OCI-LY1 (cell line): Measurements from ENCODE around the gene TENT4A.

Source experiments
- H2AFZ ChIP-seq: fragments of 200-600 bp; sonication (generic), shearing (Covaris generic); 2 replicates; pipeline ENCODE4 v1.6.0; 2014; ENCODE audit warnings: antibody characterized with exemption, mild to moderate bottlenecking, low read length
- H3F3A ChIP-seq: fragments of 200-600 bp; sonication (generic), shearing (Covaris generic); 2 replicates; pipeline ENCODE4 v1.6.0; 2014; ENCODE audit warnings: mild to moderate bottlenecking, antibody characterized with exemption, low read length, moderate library complexity; ENCODE audit not compliant: insufficient read depth
- H3K27ac ChIP-seq: fragments of 200-600 bp; sonication (generic); 2 replicates; pipeline ENCODE4 v1.5.1; 2014; ENCODE audit warnings: low read length, mixed run types, mild to moderate bottlenecking, low read depth; ENCODE audit not compliant: poor library complexity, severe bottlenecking
- H3K27me3 ChIP-seq: fragments of 200-600 bp; sonication (generic); 2 replicates; pipeline ENCODE4 v1.6.0; 2014; ENCODE audit warnings: antibody characterized with exemption, mild to moderate bottlenecking, low read length, moderate library complexity; ENCODE audit not compliant: insufficient read depth
- H3K36me3 ChIP-seq: fragments of 200-600 bp; sonication (generic); 2 replicates; pipeline ENCODE4 v1.6.1; 2014; ENCODE audit warnings: mild to moderate bottlenecking, antibody characterized with exemption, low read length, moderate library complexity, mixed read lengths; ENCODE audit not compliant: insufficient read depth
- H3K4me1 ChIP-seq: fragments of 200-600 bp; sonication (generic); 2 replicates; pipeline ENCODE4 v1.5.1; 2014; ENCODE audit warnings: mild to moderate bottlenecking, low read length, moderate library complexity; ENCODE audit not compliant: insufficient read depth, severe bottlenecking
- H3K4me2 ChIP-seq: fragments of 200-600 bp; sonication (generic), shearing (Covaris generic); 2 replicates; pipeline ENCODE4 v1.6.1; 2014; ENCODE audit warnings: low read length
- H3K4me3 ChIP-seq: fragments of 200-600 bp; sonication (generic); 2 replicates; pipeline ENCODE4 v1.5.1; 2014; ENCODE audit warnings: low read length, low read depth, mild to moderate bottlenecking, mixed read lengths; ENCODE audit not compliant: poor library complexity, severe bottlenecking
- H3K79me2 ChIP-seq: fragments of 200-600 bp; shearing (Covaris generic); 2 replicates; pipeline ENCODE4 v1.6.1; 2016; ENCODE audit warnings: mixed run types, low read length, mixed read lengths; ENCODE audit not compliant: insufficient read depth
- H3K9ac ChIP-seq: fragments of 200-600 bp; sonication (generic), shearing (Covaris generic); 2 replicates; pipeline ENCODE4 v1.6.1; 2014; ENCODE audit warnings: mild to moderate bottlenecking, low read length, mixed read lengths
- H3K9me2 ChIP-seq: fragments of 200-600 bp; sonication (generic), shearing (Covaris generic); 2 replicates; pipeline ENCODE4 v1.6.1; 2014; ENCODE audit warnings: low read depth, mild to moderate bottlenecking, low read length, mixed read lengths
- H3K9me3 ChIP-seq: fragments of 200-600 bp; shearing (Covaris generic); 2 replicates; pipeline ENCODE4 v1.6.1; 2014; ENCODE audit warnings: low read length, mixed read lengths
- H4K20me1 ChIP-seq: fragments of 200-600 bp; sonication (generic), shearing (Covaris generic); 2 replicates; pipeline ENCODE4 v1.6.0; 2016; ENCODE audit warnings: mild to moderate bottlenecking, low read length; ENCODE audit not compliant: insufficient read depth
- CTCF ChIP-seq: fragments of 200-600 bp; sonication (generic), shearing (Covaris generic); IDR thresholded peaks from 2 replicates; pipeline ENCODE4 v1.5.1; 2017; ENCODE audit warnings: mild to moderate bottlenecking, antibody characterized with exemption, low read length, moderate library complexity, mixed read lengths
- EZH2 ChIP-seq: fragments of 200-600 bp; sonication (generic), shearing (Covaris generic); IDR thresholded peaks from 2 replicates; pipeline ENCODE4 v1.8.0; 2017; ENCODE audit warnings: borderline replicate concordance, mixed run types, mild to moderate bottlenecking, antibody characterized with exemption, low read length, moderate library complexity, mixed read lengths

Gene TENT4A

GRCh38 chr5:6767481-6768063, 54.3 kb downstream of the TENT4A start:
- Histone ChIP-seq H3K4me3 (no peak overlapping the region), H3K4me1 (no peaks in the 10 kb centered on the region), H3K9me3 (no peaks in the 10 kb centered on the region), H3K27me3 (no peaks in the 10 kb centered on the region), H3K36me3 (no peaks in the 10 kb centered on the region), H3K9ac (no peak overlapping the region), H3K27ac (no peak overlapping the region), H3K4me2 (no peak overlapping the region), H3F3A (no peaks in the 10 kb centered on the region), H4K20me1 (no peaks in the 10 kb centered on the region), H3K9me2 (no peaks in the 10 kb centered on the region), H3K79me2 (no peaks in the 10 kb centered on the region), H2AFZ (no peak overlapping the region)
- TF ChIP-seq EZH2 (no peak), CTCF (no peak)

GRCh38 chr5:6768590-6769230, 55.5 kb downstream of the TENT4A start:
- H3K9me3 ChIP-seq = no peaks in the 10 kb centered on the region
- no peaks in the 10 kb centered on the region for H3K79me2 ChIP-seq
- H3K4me1 ChIP-seq = no peaks in the 10 kb centered on the region
- H3K9me2 ChIP-seq = no peaks in the 10 kb centered on the region
- no peaks in the 10 kb centered on the region for H3K36me3 ChIP-seq
- no peaks in the 10 kb centered on the region for H3K27me3 ChIP-seq
- no peak overlapping the region for H3K27ac ChIP-seq
- no peak overlapping the region for H3K4me3 ChIP-seq
- H2AFZ ChIP-seq = no peak overlapping the region
- H4K20me1 ChIP-seq = no peaks in the 10 kb centered on the region
- no peaks in the 10 kb centered on the region for H3F3A ChIP-seq
- no peak overlapping the region for H3K9ac ChIP-seq
- TF ChIP-seq CTCF (no peak), EZH2 (no peak)
- H3K4me2 ChIP-seq = no peak overlapping the region

- Histone ChIP-seq H3K4me1 (no peaks in the 10 kb centered on the region), H2AFZ (no peak overlapping the region), H3K9me3 (no peaks in the 10 kb centered on the region), H3K27ac (no peak overlapping the region), H3K4me3 (no peak overlapping the region), H3K36me3 (no peaks in the 10 kb centered on the region), H3K9ac (no peak overlapping the region), H3K4me2 (no peak overlapping the region), H3F3A (no peaks in the 10 kb centered on the region), H3K27me3 (no peaks in the 10 kb centered on the region), H3K9me2 (no peaks in the 10 kb centered on the region), H4K20me1 (no peaks in the 10 kb centered on the region), H3K79me2 (no peaks in the 10 kb centered on the region)
- no peak for TF ChIP-seq EZH2
- no peak for TF ChIP-seq CTCF
These were observed 57.8 kb downstream of the TENT4A start for GRCh38 chr5:6770826-6771607.
